ENCODE data around the gene PLA2G2F. TPM values are rescaled to one million over a fixed set of nuclear protein-coding genes. Genes with fewer than 3 reads are reported as not detected.
A peak's percentile ranks its signal among the peaks of the same experiment; 100 is the strongest.

The PLA2G2F gene
- total and polyA plus RNA-seq, 9 of the 15 experiments (the other 6 are each of a cell fraction or from before 2014, with no cell fraction given) = not detected

DNA sequence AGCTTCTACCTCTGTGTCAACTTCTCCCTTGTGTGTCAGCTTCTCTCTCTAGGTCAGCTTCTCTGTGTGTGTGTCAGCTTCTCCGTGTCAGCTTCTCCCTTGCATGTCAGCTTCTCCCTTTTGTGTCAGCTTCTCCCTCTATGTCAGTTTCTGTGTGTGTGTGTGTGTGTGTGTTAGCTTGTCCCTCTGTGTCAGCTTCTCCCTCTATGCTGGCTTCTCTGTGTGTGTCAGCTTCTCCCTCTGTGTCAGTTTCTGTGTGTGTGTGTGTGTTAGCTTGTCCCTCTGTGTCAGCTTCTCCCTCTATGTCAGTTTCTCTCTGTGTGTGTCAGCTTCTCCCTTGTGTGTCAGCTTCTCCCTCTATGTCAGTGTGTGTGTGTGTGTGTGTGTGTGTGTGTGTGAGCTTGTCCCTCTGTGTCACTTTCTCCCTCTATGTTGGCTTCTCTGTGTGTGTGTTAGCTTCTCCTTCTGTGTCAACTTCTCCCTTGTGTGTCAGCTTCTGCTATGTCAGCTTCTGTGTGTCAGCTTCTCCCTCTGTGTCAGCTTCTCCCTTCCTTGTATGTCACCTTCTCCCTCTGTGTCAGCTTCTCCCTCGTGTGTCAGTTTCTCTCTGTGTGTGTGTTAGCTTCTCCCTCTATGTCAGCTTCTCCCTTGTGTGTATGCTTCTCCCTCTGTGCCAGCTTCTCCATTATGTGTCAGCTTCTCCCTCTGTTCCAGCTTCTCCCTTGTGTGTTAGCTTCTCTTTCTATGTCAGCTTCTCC is 40.4 kb downstream of the PLA2G2F start (continued):
- no peak for TF ChIP-seq NR2C1 (IDR thresholded peaks at IDR 0.05)
- TF ChIP-seq NR2C1 (tag; IDR thresholded peaks at IDR 0.05) = no peak
- TF ChIP-seq ZNF764 (CRISPR knock-in tag; IDR thresholded peaks at IDR 0.05; ENCODE audit: low read depth) = no peak
- TF ChIP-seq TCF3 (CRISPR knock-in tag; IDR thresholded peaks at IDR 0.05) = no peak
- TF ChIP-seq, protein P1, sequence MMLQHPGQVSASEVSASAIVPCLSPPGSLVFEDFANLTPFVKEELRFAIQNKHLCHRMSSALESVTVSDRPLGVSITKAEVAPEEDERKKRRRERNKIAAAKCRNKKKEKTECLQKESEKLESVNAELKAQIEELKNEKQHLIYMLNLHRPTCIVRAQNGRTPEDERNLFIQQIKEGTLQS (IDR thresholded peaks at IDR 0.05) = no peak
- TF ChIP-seq, protein P1 (CRISPR knock-in tag; conservative IDR thresholded peaks at IDR 0.05) = no peak
- TF ChIP-seq, protein P2, sequence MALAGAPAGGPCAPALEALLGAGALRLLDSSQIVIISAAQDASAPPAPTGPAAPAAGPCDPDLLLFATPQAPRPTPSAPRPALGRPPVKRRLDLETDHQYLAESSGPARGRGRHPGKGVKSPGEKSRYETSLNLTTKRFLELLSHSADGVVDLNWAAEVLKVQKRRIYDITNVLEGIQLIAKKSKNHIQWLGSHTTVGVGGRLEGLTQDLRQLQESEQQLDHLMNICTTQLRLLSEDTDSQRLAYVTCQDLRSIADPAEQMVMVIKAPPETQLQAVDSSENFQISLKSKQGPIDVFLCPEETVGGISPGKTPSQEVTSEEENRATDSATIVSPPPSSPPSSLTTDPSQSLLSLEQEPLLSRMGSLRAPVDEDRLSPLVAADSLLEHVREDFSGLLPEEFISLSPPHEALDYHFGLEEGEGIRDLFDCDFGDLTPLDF (CRISPR knock-in tag; IDR thresholded peaks at IDR 0.05) = no peak
- TF ChIP-seq PTRF (tag; IDR thresholded peaks at IDR 0.05) = no peak
- no peak for TF ChIP-seq XRCC5 (IDR thresholded peaks at IDR 0.05; ENCODE audit: low read depth, low read length)
- no peak for TF ChIP-seq NFRKB (IDR thresholded peaks at IDR 0.05; ENCODE audit: low read depth)
- TF ChIP-seq ARHGAP35 (IDR thresholded peaks at IDR 0.05; ENCODE audit: partially characterized antibody) = peak; percentile 4
- TF ChIP-seq, protein P3, sequence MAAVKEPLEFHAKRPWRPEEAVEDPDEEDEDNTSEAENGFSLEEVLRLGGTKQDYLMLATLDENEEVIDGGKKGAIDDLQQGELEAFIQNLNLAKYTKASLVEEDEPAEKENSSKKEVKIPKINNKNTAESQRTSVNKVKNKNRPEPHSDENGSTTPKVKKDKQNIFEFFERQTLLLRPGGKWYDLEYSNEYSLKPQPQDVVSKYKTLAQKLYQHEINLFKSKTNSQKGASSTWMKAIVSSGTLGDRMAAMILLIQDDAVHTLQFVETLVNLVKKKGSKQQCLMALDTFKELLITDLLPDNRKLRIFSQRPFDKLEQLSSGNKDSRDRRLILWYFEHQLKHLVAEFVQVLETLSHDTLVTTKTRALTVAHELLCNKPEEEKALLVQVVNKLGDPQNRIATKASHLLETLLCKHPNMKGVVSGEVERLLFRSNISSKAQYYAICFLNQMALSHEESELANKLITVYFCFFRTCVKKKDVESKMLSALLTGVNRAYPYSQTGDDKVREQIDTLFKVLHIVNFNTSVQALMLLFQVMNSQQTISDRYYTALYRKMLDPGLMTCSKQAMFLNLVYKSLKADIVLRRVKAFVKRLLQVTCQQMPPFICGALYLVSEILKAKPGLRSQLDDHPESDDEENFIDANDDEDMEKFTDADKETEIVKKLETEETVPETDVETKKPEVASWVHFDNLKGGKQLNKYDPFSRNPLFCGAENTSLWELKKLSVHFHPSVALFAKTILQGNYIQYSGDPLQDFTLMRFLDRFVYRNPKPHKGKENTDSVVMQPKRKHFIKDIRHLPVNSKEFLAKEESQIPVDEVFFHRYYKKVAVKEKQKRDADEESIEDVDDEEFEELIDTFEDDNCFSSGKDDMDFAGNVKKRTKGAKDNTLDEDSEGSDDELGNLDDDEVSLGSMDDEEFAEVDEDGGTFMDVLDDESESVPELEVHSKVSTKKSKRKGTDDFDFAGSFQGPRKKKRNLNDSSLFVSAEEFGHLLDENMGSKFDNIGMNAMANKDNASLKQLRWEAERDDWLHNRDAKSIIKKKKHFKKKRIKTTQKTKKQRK (IDR thresholded peaks at IDR 0.05; ENCODE audit: borderline replicate concordance, low read depth, low read length) = no peak
- no peak for TF ChIP-seq ZNF146 (CRISPR knock-in tag; IDR thresholded peaks at IDR 0.05; ENCODE audit: unreplicated experiment)
- TF ChIP-seq, protein P4, sequence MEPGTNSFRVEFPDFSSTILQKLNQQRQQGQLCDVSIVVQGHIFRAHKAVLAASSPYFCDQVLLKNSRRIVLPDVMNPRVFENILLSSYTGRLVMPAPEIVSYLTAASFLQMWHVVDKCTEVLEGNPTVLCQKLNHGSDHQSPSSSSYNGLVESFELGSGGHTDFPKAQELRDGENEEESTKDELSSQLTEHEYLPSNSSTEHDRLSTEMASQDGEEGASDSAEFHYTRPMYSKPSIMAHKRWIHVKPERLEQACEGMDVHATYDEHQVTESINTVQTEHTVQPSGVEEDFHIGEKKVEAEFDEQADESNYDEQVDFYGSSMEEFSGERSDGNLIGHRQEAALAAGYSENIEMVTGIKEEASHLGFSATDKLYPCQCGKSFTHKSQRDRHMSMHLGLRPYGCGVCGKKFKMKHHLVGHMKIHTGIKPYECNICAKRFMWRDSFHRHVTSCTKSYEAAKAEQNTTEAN (CRISPR knock-in tag; IDR thresholded peaks at IDR 0.05) = no peak
- TF ChIP-seq, protein P5, sequence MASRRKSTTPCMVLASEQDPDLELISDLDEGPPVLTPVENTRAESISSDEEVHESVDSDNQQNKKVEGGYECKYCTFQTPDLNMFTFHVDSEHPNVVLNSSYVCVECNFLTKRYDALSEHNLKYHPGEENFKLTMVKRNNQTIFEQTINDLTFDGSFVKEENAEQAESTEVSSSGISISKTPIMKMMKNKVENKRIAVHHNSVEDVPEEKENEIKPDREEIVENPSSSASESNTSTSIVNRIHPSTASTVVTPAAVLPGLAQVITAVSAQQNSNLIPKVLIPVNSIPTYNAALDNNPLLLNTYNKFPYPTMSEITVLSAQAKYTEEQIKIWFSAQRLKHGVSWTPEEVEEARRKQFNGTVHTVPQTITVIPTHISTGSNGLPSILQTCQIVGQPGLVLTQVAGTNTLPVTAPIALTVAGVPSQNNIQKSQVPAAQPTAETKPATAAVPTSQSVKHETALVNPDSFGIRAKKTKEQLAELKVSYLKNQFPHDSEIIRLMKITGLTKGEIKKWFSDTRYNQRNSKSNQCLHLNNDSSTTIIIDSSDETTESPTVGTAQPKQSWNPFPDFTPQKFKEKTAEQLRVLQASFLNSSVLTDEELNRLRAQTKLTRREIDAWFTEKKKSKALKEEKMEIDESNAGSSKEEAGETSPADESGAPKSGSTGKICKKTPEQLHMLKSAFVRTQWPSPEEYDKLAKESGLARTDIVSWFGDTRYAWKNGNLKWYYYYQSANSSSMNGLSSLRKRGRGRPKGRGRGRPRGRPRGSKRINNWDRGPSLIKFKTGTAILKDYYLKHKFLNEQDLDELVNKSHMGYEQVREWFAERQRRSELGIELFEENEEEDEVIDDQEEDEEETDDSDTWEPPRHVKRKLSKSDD (conservative IDR thresholded peaks at IDR 0.05; ENCODE audit: low read length) = no peak
- TF ChIP-seq, protein P6, sequence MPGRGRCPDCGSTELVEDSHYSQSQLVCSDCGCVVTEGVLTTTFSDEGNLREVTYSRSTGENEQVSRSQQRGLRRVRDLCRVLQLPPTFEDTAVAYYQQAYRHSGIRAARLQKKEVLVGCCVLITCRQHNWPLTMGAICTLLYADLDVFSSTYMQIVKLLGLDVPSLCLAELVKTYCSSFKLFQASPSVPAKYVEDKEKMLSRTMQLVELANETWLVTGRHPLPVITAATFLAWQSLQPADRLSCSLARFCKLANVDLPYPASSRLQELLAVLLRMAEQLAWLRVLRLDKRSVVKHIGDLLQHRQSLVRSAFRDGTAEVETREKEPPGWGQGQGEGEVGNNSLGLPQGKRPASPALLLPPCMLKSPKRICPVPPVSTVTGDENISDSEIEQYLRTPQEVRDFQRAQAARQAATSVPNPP (IDR thresholded peaks at IDR 0.05; ENCODE audit: borderline replicate concordance, insufficient read depth, insufficient read length) = no peak
- TF ChIP-seq EP400 (IDR thresholded peaks at IDR 0.05) = no peak

Data from K562 (cell line).